KMS-11 (cell line): ENCODE measurements around the gene LRRC2.

ENCODE experiments used
- H2AFZ ChIP-seq: fragments of 200-600 bp; sonication (generic); 2 replicates; pipeline ENCODE4 v1.6.1; 2016; ENCODE audit warnings: antibody characterized with exemption, mixed run types, low read depth
- H3K27ac ChIP-seq: fragments of 200-600 bp; sonication (generic); 2 replicates; pipeline ENCODE4 v1.6.1; 2016; ENCODE audit warnings: mild to moderate bottlenecking, mixed run types
- H3K27me3 ChIP-seq: fragments of 200-600 bp; sonication (generic); 2 replicates; pipeline ENCODE4 v1.6.1; 2017; ENCODE audit warnings: mild to moderate bottlenecking, low read depth, mixed run types, moderate library complexity; ENCODE audit not compliant: insufficient read depth
- H3K36me3 ChIP-seq: fragments of 200-600 bp; sonication (generic); 2 replicates; pipeline ENCODE4 v1.6.1; 2017; ENCODE audit warnings: mild to moderate bottlenecking, mixed run types; ENCODE audit not compliant: insufficient read depth
- H3K4me1 ChIP-seq: fragments of 200-600 bp; sonication (generic); 2 replicates; pipeline ENCODE4 v1.6.1; 2016; ENCODE audit warnings: mild to moderate bottlenecking, low read depth, mixed run types; ENCODE audit not compliant: poor library complexity, severe bottlenecking
- H3K4me2 ChIP-seq: fragments of 200-600 bp; sonication (generic); 2 replicates; pipeline ENCODE4 v1.7.0; 2016; ENCODE audit warnings: mild to moderate bottlenecking, mixed run types
- H3K4me3 ChIP-seq: fragments of 200-600 bp; sonication (generic); IDR thresholded peaks from 2 replicates; pipeline ENCODE4 v1.6.1; 2017; ENCODE audit warnings: low read depth, low read length, mixed read lengths; ENCODE audit not compliant: insufficient read depth
- H3K79me2 ChIP-seq: fragments of 200-600 bp; sonication (generic); 2 replicates; pipeline ENCODE4 v1.6.1; 2016; ENCODE audit warnings: low read depth, mixed run types; ENCODE audit not compliant: insufficient read depth
- H3K9ac ChIP-seq: fragments of 200-600 bp; sonication (generic); 2 replicates; pipeline ENCODE4 v1.6.1; 2016; ENCODE audit warnings: mild to moderate bottlenecking, mixed run types
- H4K20me1 ChIP-seq: fragments of 200-600 bp; sonication (generic); 2 replicates; pipeline ENCODE4 v1.6.1; 2016; ENCODE audit warnings: mild to moderate bottlenecking, mixed run types; ENCODE audit not compliant: insufficient read depth
- TF ChIP-seq, protein P1 (sequence below): fragments of 200-600 bp; sonication (generic); conservative IDR thresholded peaks from 2 replicates; pipeline ENCODE4 v1.6.1; 2017; ENCODE audit warnings: low read depth, mild to moderate bottlenecking, antibody characterized with exemption, low read length, moderate library complexity, mixed read lengths

The LRRC2 gene

GRCh38 chr3:46483825-46484224, 82.3 kb downstream of the LRRC2 start:
- Histone ChIP-seq H3K27ac (no peak overlapping the region), H3K4me2 (no peak overlapping the region), H4K20me1 (no peaks in the 10 kb centered on the region), H3K4me3 (no peak overlapping the region), H3K27me3 (no peaks in the 10 kb centered on the region), H2AFZ (no peak overlapping the region), H3K4me1 (peaks cover under 1% of the 10 kb centered on the region), H3K9ac (no peak overlapping the region), H3K79me2 (no peaks in the 10 kb centered on the region), H3K36me3 (no peaks in the 10 kb centered on the region)
- TF ChIP-seq, protein P1, sequence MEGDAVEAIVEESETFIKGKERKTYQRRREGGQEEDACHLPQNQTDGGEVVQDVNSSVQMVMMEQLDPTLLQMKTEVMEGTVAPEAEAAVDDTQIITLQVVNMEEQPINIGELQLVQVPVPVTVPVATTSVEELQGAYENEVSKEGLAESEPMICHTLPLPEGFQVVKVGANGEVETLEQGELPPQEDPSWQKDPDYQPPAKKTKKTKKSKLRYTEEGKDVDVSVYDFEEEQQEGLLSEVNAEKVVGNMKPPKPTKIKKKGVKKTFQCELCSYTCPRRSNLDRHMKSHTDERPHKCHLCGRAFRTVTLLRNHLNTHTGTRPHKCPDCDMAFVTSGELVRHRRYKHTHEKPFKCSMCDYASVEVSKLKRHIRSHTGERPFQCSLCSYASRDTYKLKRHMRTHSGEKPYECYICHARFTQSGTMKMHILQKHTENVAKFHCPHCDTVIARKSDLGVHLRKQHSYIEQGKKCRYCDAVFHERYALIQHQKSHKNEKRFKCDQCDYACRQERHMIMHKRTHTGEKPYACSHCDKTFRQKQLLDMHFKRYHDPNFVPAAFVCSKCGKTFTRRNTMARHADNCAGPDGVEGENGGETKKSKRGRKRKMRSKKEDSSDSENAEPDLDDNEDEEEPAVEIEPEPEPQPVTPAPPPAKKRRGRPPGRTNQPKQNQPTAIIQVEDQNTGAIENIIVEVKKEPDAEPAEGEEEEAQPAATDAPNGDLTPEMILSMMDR, result no peak

- Histone ChIP-seq H3K27me3 (no peaks in the 10 kb centered on the region), H2AFZ (no peak overlapping the region), H3K36me3 (no peaks in the 10 kb centered on the region), H3K4me3 (no peak overlapping the region), H3K4me1 (no peaks in the 10 kb centered on the region), H4K20me1 (no peaks in the 10 kb centered on the region), H3K79me2 (no peaks in the 10 kb centered on the region), H3K27ac (no peak overlapping the region), H3K9ac (no peak overlapping the region), H3K4me2 (no peak overlapping the region)
- TF ChIP-seq, protein P1, result no peak
Measured at GRCh38 chr3:46482632-46483350, 83.3 kb downstream of the LRRC2 start.

GRCh38 chr3:46481636-46482035, 84.5 kb downstream of the LRRC2 start:
- Histone ChIP-seq H3K27me3 (no peaks in the 10 kb centered on the region), H3K4me2 (no peak overlapping the region), H2AFZ (no peak overlapping the region), H3K79me2 (no peaks in the 10 kb centered on the region), H3K36me3 (no peaks in the 10 kb centered on the region), H3K4me1 (no peaks in the 10 kb centered on the region), H4K20me1 (no peaks in the 10 kb centered on the region), H3K4me3 (no peak overlapping the region), H3K27ac (no peak overlapping the region), H3K9ac (no peak overlapping the region)
- TF ChIP-seq, protein P1, result no peak

DNA sequence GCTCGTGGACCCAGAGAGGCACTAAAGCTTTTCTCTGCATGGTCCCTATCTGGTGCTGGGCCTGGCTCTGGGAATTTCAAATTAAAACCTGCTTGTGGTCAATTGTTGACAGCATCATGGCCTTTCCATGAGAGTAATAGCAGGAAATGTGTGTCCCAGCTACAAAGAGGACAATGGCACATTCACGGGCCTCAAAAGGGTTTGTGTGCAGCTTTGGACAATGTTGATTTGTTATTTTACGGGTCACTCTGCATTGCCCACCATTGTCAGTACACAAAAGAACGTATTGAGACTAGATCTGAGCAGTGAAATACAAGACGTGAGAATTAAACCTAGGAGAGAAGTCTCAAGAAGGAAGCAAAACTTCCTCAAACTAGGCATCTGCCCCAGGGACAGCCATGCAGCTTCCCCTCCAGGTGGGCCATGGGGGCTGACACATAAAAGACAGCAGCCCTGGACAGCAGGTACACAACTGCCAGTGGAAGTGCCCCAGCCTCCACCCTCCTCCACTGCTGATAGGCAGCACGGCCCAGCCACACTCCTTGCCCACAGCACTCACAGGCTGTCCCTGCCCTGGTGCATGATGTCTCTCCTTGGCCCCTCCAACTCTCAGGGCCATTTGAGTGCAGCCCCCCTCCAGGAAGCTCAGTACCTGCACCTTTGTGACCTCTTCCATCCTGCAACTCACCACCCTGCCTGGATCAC, 85.5 kb downstream of the LRRC2 start:
- TF ChIP-seq, protein P1, result no peak
- Histone ChIP-seq H3K4me2 (no peak overlapping the region), H2AFZ (no peak overlapping the region), H3K27ac (no peak overlapping the region), H3K4me1 (no peaks in the 10 kb centered on the region), H3K79me2 (no peaks in the 10 kb centered on the region), H4K20me1 (no peaks in the 10 kb centered on the region), H3K27me3 (no peaks in the 10 kb centered on the region), H3K36me3 (no peaks in the 10 kb centered on the region), H3K9ac (no peak overlapping the region), H3K4me3 (no peak overlapping the region)
